Right lobe of liver (tissue), 4 donors: ENCODE measurements around the gene LAMC2.

Source experiments
- CTCF ChIP-seq, 4 donors: fragments of 200-600 bp in 3 of 4; fragments of 450-650 bp in 1 of 4; IDR thresholded peaks; one replicate each; pipeline versions ENCODE4 v1.5.1 to v1.8.0; 2016 to 2022; ENCODE audit warnings: antibody characterized with exemption in 4 of 4, mild to moderate bottlenecking in 2 of 4
- POLR2A ChIP-seq: fragments of 450-650 bp; IDR thresholded peaks from one replicate; pipeline ENCODE4 v1.6.1; 2017; ENCODE audit warnings: antibody characterized with exemption, mild to moderate bottlenecking
- donor health status: DM: no; HTN: no; CAD: no.
- donor health status: DM: no; HTN: no; CAD: no.
- donor health status: DM: no; HTN: yes; CAD: no.

- TF ChIP-seq CTCF (IDR thresholded peaks at IDR 0.05) (no peak), POLR2A (no peak)
Measured at GRCh38 chr1:183291216-183291762, 105.2 kb downstream of the LAMC2 start.
